Measurements from ENCODE around the gene UGT3A1. TPM values are rescaled to one million over a fixed set of nuclear protein-coding genes. Genes with fewer than 3 reads are reported as not detected.

Gene UGT3A1
- total RNA-seq, 4 donors from 2014 or later = not detected

- no peaks in the 10 kb centered on the region for H3K9me3 ChIP-seq
- no peak for DNase-seq (ENCODE audit: low spot score in 2 of 2)
- no peaks in the 10 kb centered on the region for H3K36me3 ChIP-seq
- no peak overlapping the region for H3K27ac ChIP-seq
- 71 to 74% methylated on average over 3 of the region's 3 CpGs for WGBS, 2 donors
- no peaks in the 10 kb centered on the region for H3K27me3 ChIP-seq
- TF ChIP-seq POLR2A (IDR thresholded peaks at IDR 0.05) (no peak), CTCF (IDR thresholded peaks at IDR 0.05) (no peak), EP300 (IDR thresholded peaks at IDR 0.05) (no peak)
- H3K4me3 ChIP-seq = no peak overlapping the region
- peaks cover 0 to 9% (median 0%) of the 10 kb centered on the region in 4 donors for H3K4me1 ChIP-seq
Measured at GRCh38 chr5:35939639-35940038, 51.6 kb downstream of the UGT3A1 start.

GRCh38 chr5:35938568-35939227 is 52.5 kb downstream of the UGT3A1 start, which contains the start of gene CAPSL:
TSS of gene CAPSL (minus strand) at chr5:35938622. CDS start at chr5:35921120, 17,502 bp downstream.
- Histone ChIP-seq H3K9me3 (no peaks in the 10 kb centered on the region), H3K4me1 (peaks cover 0 to 9% (median 0%) of the 10 kb centered on the region in 4 donors), H3K36me3 (no peaks in the 10 kb centered on the region), H3K4me3 (no peak within 1 kb of the TSS), H3K27me3 (no peaks in the 10 kb centered on the region), H3K27ac (no peak within 1 kb of the TSS)
- 56 to 74% methylated on average over 2 of the region's 2 CpGs for WGBS, 2 donors
- TF ChIP-seq POLR2A (IDR thresholded peaks at IDR 0.05) = no peak
- no peak for TF ChIP-seq CTCF (IDR thresholded peaks at IDR 0.05)
- no peak for TF ChIP-seq EP300 (IDR thresholded peaks at IDR 0.05)
- peak in 1 of 2 donors; percentile 12 for DNase-seq (ENCODE audit: low spot score in 2 of 2)

GRCh38 chr5:35926389-35927051 is 64.7 kb downstream of the UGT3A1 start:
- Histone ChIP-seq H3K4me1 (peaks cover 0 to 19% (median 0%) of the 10 kb centered on the region in 4 donors), H3K27ac (no peak overlapping the region), H3K36me3 (no peaks in the 10 kb centered on the region), H3K9me3 (no peaks in the 10 kb centered on the region), H3K4me3 (no peak overlapping the region), H3K27me3 (peaks cover 0 to 4% of the 10 kb centered on the region in 2 donors)
- 37 to 39% methylated on average over 13 of the region's 13 CpGs for WGBS, 2 donors
- peak in 1 of 2 donors; percentile 81 for DNase-seq (ENCODE audit: low spot score in 2 of 2)
- TF ChIP-seq CTCF (IDR thresholded peaks at IDR 0.05) (peak; percentile 67 to 87 (median 79)), POLR2A (IDR thresholded peaks at IDR 0.05) (no peak)

- H3K27ac ChIP-seq = no peak overlapping the region
- H3K9me3 ChIP-seq = no peaks in the 10 kb centered on the region
- peak; percentile 16 to 22 for DNase-seq (ENCODE audit: low spot score in 2 of 2)
- TF ChIP-seq POLR2A (IDR thresholded peaks at IDR 0.05) (no peak), CTCF (IDR thresholded peaks at IDR 0.05) (peak; percentile 42 to 66 (median 60)), EP300 (IDR thresholded peaks at IDR 0.05) (no peak)
- H3K4me1 ChIP-seq = peaks cover 0 to 19% (median 0%) of the 10 kb centered on the region in 4 donors
- WGBS, 2 donors = 15 to 16% methylated on average over 21 of the region's 21 CpGs
- H3K4me3 ChIP-seq = no peak overlapping the region
- no peaks in the 10 kb centered on the region for H3K36me3 ChIP-seq
- H3K27me3 ChIP-seq = peaks cover 0 to 4% of the 10 kb centered on the region in 2 donors
Measured at GRCh38 chr5:35924950-35925722, 66.1 kb downstream of the UGT3A1 start.
